Astrocyte (in vitro differentiated cells and primary cell): ENCODE results near the gene PPP2R5A. TPM values are rescaled to one million over a fixed set of nuclear protein-coding genes. Genes with fewer than 3 reads are reported as not detected.
A peak's percentile ranks its signal among the peaks of the same experiment; 100 is the strongest.

ENCODE experiments used
- DNase-seq: peaks from one replicate; pipeline ENCODE4 v3.0.0-alpha.2; 2010; ENCODE audit warnings: low read depth
- FAIRE-seq: peaks from 2 replicates; lab custom pipeline; 2011; peaks lifted over from hg19 to GRCh38; lab: Jason Lieb, UNC
- H2AFZ ChIP-seq: 2 replicates; pipeline ENCODE4 v1.6.0; 2012; ENCODE audit warnings: low read depth, low read length, inconsistent platforms
- H3K27ac ChIP-seq: 2 replicates; pipeline ENCODE4 v1.5.1; 2011; ENCODE audit warnings: low read depth, low read length, inconsistent platforms
- H3K27me3 ChIP-seq: 2 replicates; pipeline ENCODE4 v1.6.0; 2011; ENCODE audit warnings: low read length, inconsistent platforms; ENCODE audit not compliant: insufficient read depth
- H3K36me3 ChIP-seq: 2 replicates; pipeline ENCODE4 v1.5.1; 2011; ENCODE audit warnings: low read length, inconsistent platforms; ENCODE audit not compliant: insufficient read depth
- H3K4me1 ChIP-seq: 2 replicates; pipeline ENCODE4 v1.5.1; 2011; ENCODE audit warnings: low read length, inconsistent platforms; ENCODE audit not compliant: insufficient read depth
- H3K4me2 ChIP-seq: 2 replicates; pipeline ENCODE4 v1.6.0; 2012; ENCODE audit warnings: low read length, inconsistent platforms
- H3K4me3 ChIP-seq: 2 replicates; pipeline ENCODE4 v1.5.1; 2011; ENCODE audit warnings: low read depth, mild to moderate bottlenecking, low read length, inconsistent platforms; ENCODE audit not compliant: insufficient read depth
- H3K79me2 ChIP-seq: 2 replicates; pipeline ENCODE4 v1.6.0; 2012; ENCODE audit warnings: mild to moderate bottlenecking, low read length, inconsistent platforms; ENCODE audit not compliant: insufficient read depth
- H3K9ac ChIP-seq: 2 replicates; pipeline ENCODE4 v1.6.0; 2012; ENCODE audit warnings: mild to moderate bottlenecking, low read length, inconsistent platforms
- H3K9me3 ChIP-seq: 2 replicates; pipeline ENCODE4 v1.5.1; 2012; ENCODE audit warnings: low read depth, mild to moderate bottlenecking, low read length, inconsistent platforms; ENCODE audit not compliant: insufficient read depth
- H4K20me1 ChIP-seq: 2 replicates; pipeline ENCODE4 v1.6.0; 2012; ENCODE audit warnings: low read length, inconsistent platforms; ENCODE audit not compliant: insufficient read depth
- H3K27ac Mint-ChIP-seq: one replicate; pipeline ENCODE4 v1.8.0; 2021; ENCODE audit warnings: mild to moderate bottlenecking, mixed read lengths; ENCODE audit not compliant: unreplicated experiment
- H3K27me3 Mint-ChIP-seq: one replicate; pipeline ENCODE4 v1.8.0; 2021; ENCODE audit warnings: low read depth, mixed read lengths; ENCODE audit not compliant: unreplicated experiment
- H3K36me3 Mint-ChIP-seq: one replicate; pipeline ENCODE4 v1.8.0; 2021; ENCODE audit warnings: low read depth, mixed read lengths; ENCODE audit not compliant: unreplicated experiment
- H3K4me1 Mint-ChIP-seq: one replicate; pipeline ENCODE4 v1.8.0; 2021; ENCODE audit warnings: low read depth, mixed read lengths; ENCODE audit not compliant: unreplicated experiment
- H3K4me3 Mint-ChIP-seq: one replicate; pipeline ENCODE4 v1.8.0; 2021; ENCODE audit warnings: mild to moderate bottlenecking, moderate library complexity, mixed read lengths; ENCODE audit not compliant: unreplicated experiment
- H3K9me3 Mint-ChIP-seq: one replicate; pipeline ENCODE4 v1.8.0; 2021; ENCODE audit warnings: mild to moderate bottlenecking, mixed read lengths; ENCODE audit not compliant: unreplicated experiment
- CTCF ChIP-seq: IDR thresholded peaks from 2 replicates; pipeline ENCODE4 v1.5.1; 2011; ENCODE audit warnings: low read depth, mild to moderate bottlenecking, inconsistent platforms, low read length, moderate library complexity; ENCODE audit not compliant: insufficient read depth
- EZH2 ChIP-seq: IDR thresholded peaks from 2 replicates; pipeline ENCODE4 v1.6.1; 2012; ENCODE audit warnings: mild to moderate bottlenecking, low read length, inconsistent platforms; ENCODE audit not compliant: insufficient read depth
- total RNA-seq: library from RNA; stranded (reverse); gene quantifications from 2 replicates; pipeline ENCODE4 v1.2.1, GENCODE V29; 2021

Gene PPP2R5A
- total RNA-seq, 1 donor from 2014 or later, result 13.2 TPM

GRCh38 chr1:212259693-212260480 is 25.3 kb upstream of the PPP2R5A start:
- Histone ChIP-seq H4K20me1 (no peaks in the 10 kb centered on the region), H3K4me1 (no peaks in the 10 kb centered on the region), H2AFZ (no peak overlapping the region), H3K79me2 (no peaks in the 10 kb centered on the region), H3K9me3 (no peaks in the 10 kb centered on the region), H3K4me3 (no peak overlapping the region), H3K9ac (no peak overlapping the region), H3K4me2 (no peak overlapping the region), H3K36me3 (no peaks in the 10 kb centered on the region), H3K27me3 (peaks cover 5% of the 10 kb centered on the region), H3K27ac (no peak overlapping the region)
- Mint-ChIP-seq H3K4me3 (no peak overlapping the region), H3K27ac (no peak overlapping the region), H3K36me3 (no peaks in the 10 kb centered on the region), H3K9me3 (no peaks in the 10 kb centered on the region), H3K27me3 (peaks cover 7% of the 10 kb centered on the region), H3K4me1 (peaks cover 2% of the 10 kb centered on the region)
- DNase-seq (no peak), FAIRE-seq (no peak)
- TF ChIP-seq CTCF, result no peak
- no peak for TF ChIP-seq EZH2

- TF ChIP-seq CTCF, result no peak
- no peak for TF ChIP-seq EZH2
- Histone ChIP-seq H3K4me1 (no peaks in the 10 kb centered on the region), H3K9ac (no peak overlapping the region), H3K27me3 (peaks cover 5% of the 10 kb centered on the region), H3K79me2 (no peaks in the 10 kb centered on the region), H3K36me3 (no peaks in the 10 kb centered on the region), H2AFZ (no peak overlapping the region), H3K9me3 (no peaks in the 10 kb centered on the region), H3K4me2 (no peak overlapping the region), H4K20me1 (no peaks in the 10 kb centered on the region), H3K4me3 (no peak overlapping the region), H3K27ac (no peak overlapping the region)
- Mint-ChIP-seq H3K9me3 (no peaks in the 10 kb centered on the region), H3K4me3 (no peak overlapping the region), H3K27ac (no peak overlapping the region), H3K27me3 (peaks cover 7% of the 10 kb centered on the region), H3K4me1 (peaks cover 2% of the 10 kb centered on the region), H3K36me3 (no peaks in the 10 kb centered on the region)
- FAIRE-seq (no peak), DNase-seq (peak; percentile 72)
Measured at GRCh38 chr1:212260557-212261355, 24.5 kb upstream of the PPP2R5A start.
